ENCODE data around the gene PKHD1. TPM values are rescaled to one million over a fixed set of nuclear protein-coding genes. Genes with fewer than 3 reads are reported as not detected.

PKHD1 gene
- total RNA-seq, 1 donor, result not detected

DNA sequence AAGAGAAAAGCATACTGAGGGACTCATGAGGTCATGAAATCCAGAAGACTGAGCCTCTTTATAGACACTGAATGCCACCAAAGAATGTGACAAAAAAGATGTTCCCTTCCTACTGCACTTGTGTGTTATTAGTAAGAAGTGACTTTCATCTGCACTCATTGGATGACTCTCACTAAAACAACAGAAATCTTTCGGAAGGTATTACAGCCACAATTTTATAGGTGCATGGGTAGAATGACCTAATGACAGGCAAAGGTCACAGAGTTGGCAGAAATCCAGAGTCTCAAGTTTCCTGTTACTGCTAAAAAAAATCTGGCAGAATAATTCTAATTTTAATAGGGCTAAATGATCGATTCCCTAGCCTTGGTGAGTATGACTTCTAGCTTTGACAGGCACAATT, 13.3 kb downstream of the PKHD1 start:
- DNase-seq (ENCODE audit: low read depth), result no peak
- TF ChIP-seq, protein P1, sequence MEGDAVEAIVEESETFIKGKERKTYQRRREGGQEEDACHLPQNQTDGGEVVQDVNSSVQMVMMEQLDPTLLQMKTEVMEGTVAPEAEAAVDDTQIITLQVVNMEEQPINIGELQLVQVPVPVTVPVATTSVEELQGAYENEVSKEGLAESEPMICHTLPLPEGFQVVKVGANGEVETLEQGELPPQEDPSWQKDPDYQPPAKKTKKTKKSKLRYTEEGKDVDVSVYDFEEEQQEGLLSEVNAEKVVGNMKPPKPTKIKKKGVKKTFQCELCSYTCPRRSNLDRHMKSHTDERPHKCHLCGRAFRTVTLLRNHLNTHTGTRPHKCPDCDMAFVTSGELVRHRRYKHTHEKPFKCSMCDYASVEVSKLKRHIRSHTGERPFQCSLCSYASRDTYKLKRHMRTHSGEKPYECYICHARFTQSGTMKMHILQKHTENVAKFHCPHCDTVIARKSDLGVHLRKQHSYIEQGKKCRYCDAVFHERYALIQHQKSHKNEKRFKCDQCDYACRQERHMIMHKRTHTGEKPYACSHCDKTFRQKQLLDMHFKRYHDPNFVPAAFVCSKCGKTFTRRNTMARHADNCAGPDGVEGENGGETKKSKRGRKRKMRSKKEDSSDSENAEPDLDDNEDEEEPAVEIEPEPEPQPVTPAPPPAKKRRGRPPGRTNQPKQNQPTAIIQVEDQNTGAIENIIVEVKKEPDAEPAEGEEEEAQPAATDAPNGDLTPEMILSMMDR (IDR thresholded peaks at IDR 0.05; ENCODE audit: insufficient read depth, low read length), result no peak
- no peak overlapping the region for H3K4me3 ChIP-seq (ENCODE audit: low read depth, low read length)

DNA sequence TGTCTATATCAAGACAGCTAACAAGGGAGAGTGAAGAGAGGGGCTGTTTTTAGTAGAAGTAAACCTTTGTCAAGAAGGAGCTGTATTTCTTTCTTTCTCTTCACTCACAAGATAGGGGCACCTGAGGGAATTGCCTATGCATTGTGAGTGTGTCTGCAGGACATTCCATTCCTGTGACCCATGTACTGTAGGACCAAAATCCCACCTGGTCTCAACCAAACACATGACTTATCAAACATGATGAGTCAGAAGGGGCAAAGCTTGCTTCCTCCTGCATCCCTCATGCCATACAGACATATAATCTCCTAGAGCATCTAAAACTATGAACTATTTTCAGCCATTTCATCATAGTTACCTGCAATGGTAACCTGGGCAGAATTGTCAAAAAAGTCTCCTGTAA, 21.8 kb downstream of the PKHD1 start:
- H3K4me3 ChIP-seq (ENCODE audit: low read depth, low read length), result no peak overlapping the region
- TF ChIP-seq, protein P1 (IDR thresholded peaks at IDR 0.05; ENCODE audit: insufficient read depth, low read length), result no peak
- DNase-seq (ENCODE audit: low read depth), result no peak

GRCh38 chr6:52063584-52064344, 23.6 kb downstream of the PKHD1 start:
- peak; percentile 34 for DNase-seq (ENCODE audit: low read depth)
- no peak overlapping the region for H3K4me3 ChIP-seq (ENCODE audit: low read depth, low read length)
- TF ChIP-seq, protein P1 (IDR thresholded peaks at IDR 0.05; ENCODE audit: insufficient read depth, low read length), result peak; percentile 55

GRCh38 chr6:52061481-52061880, 25.9 kb downstream of the PKHD1 start:
- TF ChIP-seq, protein P1 (IDR thresholded peaks at IDR 0.05; ENCODE audit: insufficient read depth, low read length), result no peak
- DNase-seq (ENCODE audit: low read depth), result no peak

DNA sequence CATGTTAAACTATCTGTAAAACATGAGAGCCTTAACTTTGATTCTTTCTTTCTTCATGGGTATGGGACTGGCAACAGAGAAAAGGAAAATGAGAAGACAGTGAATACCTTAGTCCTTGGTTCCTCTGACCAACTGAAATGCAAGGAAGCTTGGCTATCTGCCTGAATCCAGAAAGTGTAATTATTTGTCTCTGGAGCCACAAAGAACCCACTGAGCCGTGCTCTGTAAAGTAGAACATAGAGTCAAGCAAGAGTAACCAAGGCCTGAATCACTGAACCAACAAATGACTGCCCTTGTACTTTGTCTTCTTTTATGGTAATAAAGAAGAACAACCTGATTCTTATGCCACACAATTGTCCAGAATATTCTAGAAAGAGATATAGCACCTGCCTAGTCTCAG, 27.6 kb downstream of the PKHD1 start:
- no peak for DNase-seq (ENCODE audit: low read depth)

More at GRCh38 chr6:52061481-52061880, 25.9 kb downstream of the PKHD1 start:
- no peak overlapping the region for H3K4me3 ChIP-seq (ENCODE audit: low read depth, low read length)

GRCh38 chr6:52055451-52055850, 32.0 kb downstream of the PKHD1 start:
- no peak for DNase-seq (ENCODE audit: low read depth)
- no peak overlapping the region for H3K4me3 ChIP-seq (ENCODE audit: low read depth, low read length)
- TF ChIP-seq, protein P1 (IDR thresholded peaks at IDR 0.05; ENCODE audit: insufficient read depth, low read length), result no peak

More for the DNA sequence above, 27.6 kb downstream of the PKHD1 start:
- no peak overlapping the region for H3K4me3 ChIP-seq (ENCODE audit: low read depth, low read length)
- TF ChIP-seq, protein P1 (IDR thresholded peaks at IDR 0.05; ENCODE audit: insufficient read depth, low read length), result no peak

All from fibroblast of the aortic adventitia (primary cell).